Measurements from ENCODE around the gene XXYLT1. TPM values are rescaled to one million over a fixed set of nuclear protein-coding genes. Genes with fewer than 3 reads are reported as not detected.

XXYLT1 gene
- total RNA-seq, 1 experiment from 2014 or later = 10.9 TPM

- no TSS peak for BruUV-seq (replicated peaks)
- TF ChIP-seq ZFX (IDR thresholded peaks at IDR 0.05) = no peak
- no peak for TF ChIP-seq FOSL1 (IDR thresholded peaks at IDR 0.05; ENCODE audit: low read depth)
- TF ChIP-seq ZNF274 (IDR thresholded peaks at IDR 0.05; ENCODE audit: low read depth, low read length) = no peak
- TF ChIP-seq EZH2phosphoT487 (IDR thresholded peaks at IDR 0.05; ENCODE audit: borderline replicate concordance) = no peak
- TF ChIP-seq CBX3 (IDR thresholded peaks at IDR 0.05; ENCODE audit: low read depth) = no peak
- POLR2A ChIA-PET = no interaction called here
These were observed 157.2 kb downstream of the XXYLT1 start for GRCh38 chr3:195113536-195114425.

GRCh38 chr3:195113048-195113447 is 157.9 kb downstream of the XXYLT1 start:
- no peak for ATAC-seq
- TF ChIP-seq YY1 (IDR thresholded peaks at IDR 0.05; ENCODE audit: extremely low read depth, insufficient replicate concordance, low read depth, low read length) (no peak), EZH2phosphoT487 (IDR thresholded peaks at IDR 0.05; ENCODE audit: borderline replicate concordance) (no peak), ZBTB33 (IDR thresholded peaks at IDR 0.05; ENCODE audit: extremely low read depth, insufficient replicate concordance, low read length) (no peak), REST (IDR thresholded peaks at IDR 0.05; ENCODE audit: low read depth) (no peak), ZNF274 (IDR thresholded peaks at IDR 0.05; ENCODE audit: low read depth, low read length) (no peak), JUND (IDR thresholded peaks at IDR 0.05) (no peak), ELF1 (IDR thresholded peaks at IDR 0.05; ENCODE audit: borderline replicate concordance, low read depth) (no peak), POLR2A (IDR thresholded peaks at IDR 0.05; ENCODE audit: borderline replicate concordance, extremely low read depth, insufficient read depth, insufficient read length) (no peak), SIN3A (IDR thresholded peaks at IDR 0.05; ENCODE audit: low read depth) (no peak), FOSL1 (IDR thresholded peaks at IDR 0.05; ENCODE audit: low read depth) (no peak), ZFX (IDR thresholded peaks at IDR 0.05) (no peak), CBX3 (IDR thresholded peaks at IDR 0.05; ENCODE audit: low read depth) (no peak), EGR1 (IDR thresholded peaks at IDR 0.05; ENCODE audit: low read depth) (no peak), RAD21 (IDR thresholded peaks at IDR 0.05; ENCODE audit: low read depth) (no peak)

More at GRCh38 chr3:195113536-195114425, 157.2 kb downstream of the XXYLT1 start:
- no peak overlapping the region for H3K9ac ChIP-seq (ENCODE audit: low read length)
- no peaks in the 10 kb centered on the region for H3K9me3 ChIP-seq (ENCODE audit: control insufficient read depth in 1 of 2, insufficient read depth in 1 of 2, low read depth in 1 of 2, low read length in 2 of 2)
- intact Hi-C loops (cut with micrococcal nuclease) = no loop called here
- RAD21 ChIA-PET (ENCODE audit: low non-redundant PET in 1 of 2, low total read pairs in 2 of 2, uncharacterized antibody in 2 of 2, unreplicated experiment in 2 of 2) = no interaction called here
- ATAC-seq (no peak), DNase-seq (ENCODE audit: low read depth, low spot score) (no peak)
- H4K20me1 ChIP-seq (ENCODE audit: insufficient read depth) = no peaks in the 10 kb centered on the region
- H3K27me3 ChIP-seq (ENCODE audit: insufficient read depth, low read length) = no peaks in the 10 kb centered on the region
- H2AFZ ChIP-seq (ENCODE audit: low read depth, low read length, poor library complexity, severe bottlenecking) = no peak overlapping the region
- H3K4me3 ChIP-seq (replicated peaks in 1 of 2; ENCODE audit: low read depth in 1 of 2, low read length in 2 of 2) = no peak overlapping the region
- H3K4me2 ChIP-seq (ENCODE audit: low read length) = no peak overlapping the region
- H3K27ac ChIP-seq (ENCODE audit: low read depth, low read length) = no peak overlapping the region
- no peaks in the 10 kb centered on the region for H3K9me2 ChIP-seq (ENCODE audit: insufficient read depth)
- H3K36me3 ChIP-seq (ENCODE audit: control insufficient read depth in 1 of 2, insufficient read depth in 2 of 2, low read length in 2 of 2) = no peaks in the 10 kb centered on the region
- CTCF ChIA-PET = no interaction called here
- peaks cover 16 to 22% of the 10 kb centered on the region in 2 experiments for H3K4me1 ChIP-seq (ENCODE audit: control insufficient read depth in 1 of 2, insufficient read depth in 2 of 2, low read length in 2 of 2)
- H3K79me2 ChIP-seq (ENCODE audit: insufficient read depth, low read length) = no peaks in the 10 kb centered on the region

More at GRCh38 chr3:195113048-195113447, 157.9 kb downstream of the XXYLT1 start:
- Histone ChIP-seq H3K9me3 (ENCODE audit: control insufficient read depth in 1 of 2, insufficient read depth in 1 of 2, low read depth in 1 of 2, low read length in 2 of 2) (no peaks in the 10 kb centered on the region), H3K4me3 (replicated peaks in 1 of 2; ENCODE audit: low read depth in 1 of 2, low read length in 2 of 2) (no peak overlapping the region), H4K20me1 (ENCODE audit: insufficient read depth) (no peaks in the 10 kb centered on the region), H3K9ac (ENCODE audit: low read length) (no peak overlapping the region), H3K79me2 (ENCODE audit: insufficient read depth, low read length) (no peaks in the 10 kb centered on the region), H3K4me1 (ENCODE audit: control insufficient read depth in 1 of 2, insufficient read depth in 2 of 2, low read length in 2 of 2) (peaks cover 9 to 14% of the 10 kb centered on the region in 2 experiments), H3K36me3 (ENCODE audit: control insufficient read depth in 1 of 2, insufficient read depth in 2 of 2, low read length in 2 of 2) (no peaks in the 10 kb centered on the region), H3K4me2 (ENCODE audit: low read length) (no peak overlapping the region), H3K27me3 (ENCODE audit: insufficient read depth, low read length) (no peaks in the 10 kb centered on the region), H2AFZ (ENCODE audit: low read depth, low read length, poor library complexity, severe bottlenecking) (no peak overlapping the region), H3K27ac (ENCODE audit: low read depth, low read length) (no peak overlapping the region), H3K9me2 (ENCODE audit: insufficient read depth) (no peaks in the 10 kb centered on the region)
- ChIA-PET POLR2A (no interaction called here), RAD21 (ENCODE audit: low non-redundant PET in 1 of 2, low total read pairs in 2 of 2, uncharacterized antibody in 2 of 2, unreplicated experiment in 2 of 2) (no interaction called here), CTCF (no interaction called here)
- intact Hi-C loops (cut with micrococcal nuclease) = no loop called here
- DNase-seq (ENCODE audit: low read depth, low spot score) = no peak
- no TSS peak for BruUV-seq (replicated peaks)

All from HCT116 (cell line).